GM18505 (cell line): ENCODE data around the gene HRH2.

Source experiments
- ATAC-seq: cut with Tn5 transposase; IDR thresholded peaks from one replicate; pipeline ENCODE4 v1.9.1; 2021; ENCODE audit not compliant: unreplicated experiment
- POLR2A ChIP-seq: IDR thresholded peaks from 4 replicates; pipeline ENCODE4 v1.6.1; 2011; ENCODE audit warnings: borderline replicate concordance; ENCODE audit not compliant: insufficient read depth, insufficient read length; ENCODE audit errors: extremely low read depth

Gene HRH2

DNA sequence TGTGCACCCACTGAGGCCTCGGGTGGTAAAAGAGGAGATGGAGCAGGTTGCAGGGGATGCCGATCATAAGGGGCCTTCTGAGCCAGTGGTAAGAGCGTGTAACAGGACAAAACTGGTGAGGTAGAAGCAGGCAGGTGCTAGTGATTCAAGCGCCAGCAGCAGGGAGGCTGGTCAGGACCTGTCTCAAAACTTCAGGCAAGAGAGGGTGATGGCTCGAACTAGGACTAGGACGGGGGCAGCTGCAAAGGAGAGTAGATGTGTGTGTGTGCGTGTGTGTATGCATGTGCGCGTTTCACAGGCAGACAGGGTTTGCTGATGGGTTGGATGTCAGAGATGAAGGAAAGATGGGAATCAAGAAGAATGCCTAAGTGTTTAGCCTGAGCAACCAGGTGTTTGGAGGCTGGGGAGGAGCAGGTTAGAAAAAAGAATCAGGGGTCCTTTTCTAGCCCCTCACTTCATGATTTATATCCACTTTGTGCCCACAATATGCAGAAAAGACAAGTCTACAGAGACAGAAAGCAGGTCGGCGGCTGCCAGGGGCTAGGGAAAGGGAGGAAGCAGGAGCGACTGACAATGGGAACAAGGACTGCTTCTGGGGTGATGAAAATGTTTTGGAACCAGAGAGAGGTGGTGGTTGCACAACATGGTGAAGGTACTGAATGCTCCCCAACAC, 15.2 kb downstream of the HRH2 start:
- no peak for TF ChIP-seq POLR2A
- no peak for ATAC-seq

DNA sequence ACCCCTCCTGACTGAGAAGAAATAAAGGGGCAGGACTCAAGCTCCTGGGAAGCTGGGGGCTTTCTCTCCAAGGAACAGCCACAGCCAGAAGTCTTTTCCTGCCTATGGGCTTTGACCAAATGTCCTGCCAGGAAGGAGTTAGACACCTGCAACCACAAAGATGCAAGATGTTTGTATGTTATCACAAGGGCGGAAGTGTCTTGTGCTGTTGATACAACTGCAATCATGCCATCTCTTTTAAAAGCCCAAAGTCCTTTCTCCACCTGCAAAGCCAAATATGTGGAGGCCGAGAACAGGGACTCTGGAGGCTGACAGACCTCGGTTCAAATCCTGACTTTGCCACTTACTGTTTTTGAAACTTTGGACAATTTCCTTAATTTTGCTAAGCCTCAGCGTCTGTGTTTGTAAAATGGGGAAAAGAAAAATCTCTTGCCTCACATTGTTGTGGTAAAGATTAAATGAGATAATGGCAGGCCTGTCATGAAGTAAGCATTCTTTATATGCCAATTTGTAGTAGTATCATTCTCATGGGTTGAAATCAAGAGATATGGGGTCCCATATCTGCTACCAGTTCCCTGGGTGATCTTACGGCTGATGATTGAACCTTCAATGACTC, 17.0 kb downstream of the HRH2 start:
- no peak for ATAC-seq

DNA sequence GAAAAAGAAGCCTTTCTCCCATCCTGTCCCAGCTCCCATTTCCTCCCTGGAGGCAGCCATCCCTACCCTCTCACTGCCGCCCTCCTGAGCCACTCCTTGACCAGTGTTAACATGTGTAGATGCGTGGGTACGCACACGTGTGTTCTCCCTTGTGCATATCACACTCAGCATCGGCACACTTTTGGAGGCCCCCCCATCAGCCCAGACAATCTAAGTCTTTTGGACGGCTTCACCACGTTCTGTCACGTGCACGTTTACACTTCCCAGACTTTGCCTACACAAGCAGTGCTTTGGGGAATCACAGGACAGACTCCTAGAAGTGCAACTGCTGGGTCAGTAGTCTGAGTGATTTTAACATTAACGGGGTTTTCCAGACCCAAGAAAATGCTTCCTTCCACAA, 18.0 kb downstream of the HRH2 start:
- TF ChIP-seq POLR2A = no peak
- no peak for ATAC-seq

More for the DNA sequence above, 17.0 kb downstream of the HRH2 start:
- TF ChIP-seq POLR2A = no peak

DNA sequence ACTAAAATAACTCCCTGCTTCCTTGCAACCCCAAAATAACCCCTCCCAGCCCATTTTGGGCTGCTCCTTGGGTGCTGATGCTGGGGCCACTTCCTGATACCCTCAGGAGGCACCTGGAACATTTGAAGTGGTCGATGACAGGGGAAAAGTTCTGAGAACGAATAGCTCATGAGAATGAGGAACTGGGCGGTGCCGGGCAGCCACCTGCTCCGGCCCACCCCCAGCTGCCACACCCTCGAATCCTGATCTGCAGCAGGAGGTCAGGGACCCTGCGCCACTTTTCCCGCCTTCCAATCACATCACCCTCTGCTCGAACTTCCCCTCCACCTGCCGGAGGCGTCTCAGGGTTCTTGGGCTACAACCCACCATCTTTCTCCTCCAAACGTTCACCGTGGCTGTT, 19.7 kb downstream of the HRH2 start:
- no peak for TF ChIP-seq POLR2A
- ATAC-seq = no peak

DNA sequence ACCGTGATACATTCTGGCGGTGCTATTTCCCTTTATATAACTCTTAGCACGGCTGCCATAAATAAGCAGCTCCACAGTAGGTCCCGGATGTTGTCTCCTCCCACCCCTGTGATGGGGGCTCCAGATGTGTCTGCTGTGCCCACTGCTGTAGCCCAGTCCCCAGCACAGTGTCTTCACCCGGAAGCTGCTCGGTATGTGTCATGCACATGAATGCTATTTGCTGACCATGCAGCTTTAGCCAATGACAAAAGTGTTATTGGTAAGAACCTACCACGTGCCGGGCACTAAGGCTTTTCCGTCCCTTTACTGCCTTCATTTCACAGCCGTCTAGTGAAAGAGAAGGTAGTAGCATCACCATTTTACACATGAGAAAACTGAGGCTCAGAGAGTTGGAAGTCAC, 20.2 kb downstream of the HRH2 start:
- no peak for TF ChIP-seq POLR2A

DNA sequence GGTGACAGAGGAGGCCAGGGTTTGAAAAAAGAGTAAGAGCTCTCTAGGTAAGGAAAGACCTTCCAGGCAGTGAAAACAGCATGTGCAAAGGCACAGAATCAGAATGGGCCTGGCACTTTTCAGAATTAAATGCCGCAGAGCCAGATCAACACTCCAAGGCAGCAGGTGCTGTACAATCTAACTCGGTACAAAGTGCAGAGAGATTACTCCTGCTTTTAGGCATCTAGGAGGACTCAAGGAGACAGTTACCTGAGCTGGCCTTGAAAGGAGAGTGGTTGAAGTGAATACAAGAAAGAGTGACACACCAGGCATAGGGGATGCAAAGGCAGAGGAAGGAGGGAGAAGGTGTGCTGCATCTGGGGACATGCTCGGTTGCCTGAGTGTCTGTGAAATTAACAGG, 21.5 kb downstream of the HRH2 start:
- no peak for TF ChIP-seq POLR2A
- ATAC-seq = no peak

More for the DNA sequence above, 20.2 kb downstream of the HRH2 start:
- ATAC-seq = no peak

DNA sequence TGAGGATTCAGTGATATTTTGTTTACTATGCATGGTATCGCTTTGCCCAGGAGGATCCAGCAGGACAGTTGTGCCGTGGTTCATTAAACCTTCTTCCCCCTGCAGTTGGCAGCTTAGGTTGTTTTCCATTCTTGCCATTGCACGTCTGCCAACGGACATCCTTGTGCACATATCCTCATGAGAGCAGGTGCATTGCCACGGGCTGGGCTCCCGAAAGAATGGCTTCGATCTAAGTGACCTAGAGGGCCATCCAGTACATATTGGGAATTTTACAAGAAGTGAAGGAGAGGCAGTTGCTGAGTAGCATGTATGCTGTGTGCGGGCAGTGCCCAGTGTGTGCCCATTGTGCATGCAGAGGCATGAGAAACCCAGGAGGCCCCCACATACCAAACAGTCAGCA, 22.1 kb downstream of the HRH2 start:
- TF ChIP-seq POLR2A = no peak
- ATAC-seq = no peak

DNA sequence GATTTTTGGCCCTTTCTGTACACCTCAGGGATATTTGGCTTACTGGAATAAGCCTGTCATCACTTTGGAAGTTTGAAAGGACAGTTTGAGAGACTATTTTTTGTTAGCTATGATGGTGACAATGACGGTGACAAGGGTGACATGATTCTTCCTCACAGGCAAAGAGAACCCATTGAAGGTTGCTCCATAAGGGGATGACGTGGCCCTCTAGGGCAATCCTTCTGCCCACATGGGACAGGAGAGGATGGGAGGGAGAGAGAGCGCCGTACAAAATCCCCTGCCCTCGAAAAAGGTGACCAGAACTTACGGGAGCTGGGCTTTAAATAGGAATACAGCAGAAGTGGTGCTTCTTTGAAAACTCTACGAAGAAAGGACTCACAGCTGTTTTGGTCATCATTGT, 22.6 kb downstream of the HRH2 start:
- no peak for ATAC-seq
- no peak for TF ChIP-seq POLR2A

DNA sequence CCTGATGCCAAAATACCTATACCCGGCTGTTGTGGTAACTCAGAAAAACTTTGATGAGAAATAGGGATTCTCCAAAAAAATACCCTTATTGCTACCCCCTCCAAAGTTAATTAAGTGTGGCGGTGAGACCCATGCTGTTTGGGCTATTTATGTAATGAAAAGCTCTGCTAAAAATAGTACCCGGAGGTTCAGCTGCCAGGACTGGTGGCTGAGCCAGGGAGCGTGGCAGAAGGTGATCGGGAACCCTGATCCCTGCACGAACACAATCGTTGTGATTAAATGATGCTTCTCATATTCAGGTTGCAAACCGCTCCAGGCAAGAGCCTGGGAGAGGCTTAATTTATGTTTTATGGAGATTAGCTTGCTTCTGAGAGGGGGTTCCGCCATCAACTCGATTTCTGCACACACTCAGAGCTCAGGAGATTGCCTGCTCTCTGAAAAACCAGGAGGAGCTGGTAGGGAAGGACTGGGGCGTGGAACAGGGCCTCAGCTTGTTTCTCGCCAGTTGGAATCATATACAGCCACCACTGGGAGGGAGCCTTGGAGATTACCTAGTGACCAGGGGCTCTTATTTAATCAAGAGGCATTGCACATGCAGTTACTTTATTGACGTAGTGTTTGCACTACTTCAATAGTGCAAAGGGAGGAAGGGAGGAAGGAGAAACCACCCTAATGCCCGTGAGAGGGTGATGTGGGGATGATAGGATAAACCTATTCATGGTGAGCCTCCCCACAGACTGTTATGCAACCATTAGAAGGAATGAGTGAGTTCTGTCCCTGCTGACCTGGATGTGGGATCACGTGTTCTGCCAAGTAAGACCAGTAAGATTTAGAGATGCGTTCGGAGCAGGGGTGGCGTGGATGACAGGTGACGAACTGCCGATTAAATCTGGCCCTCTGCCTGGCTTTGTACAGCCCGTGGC, 23.4 kb downstream of the HRH2 start:
- no peak for ATAC-seq
- no peak for TF ChIP-seq POLR2A

DNA sequence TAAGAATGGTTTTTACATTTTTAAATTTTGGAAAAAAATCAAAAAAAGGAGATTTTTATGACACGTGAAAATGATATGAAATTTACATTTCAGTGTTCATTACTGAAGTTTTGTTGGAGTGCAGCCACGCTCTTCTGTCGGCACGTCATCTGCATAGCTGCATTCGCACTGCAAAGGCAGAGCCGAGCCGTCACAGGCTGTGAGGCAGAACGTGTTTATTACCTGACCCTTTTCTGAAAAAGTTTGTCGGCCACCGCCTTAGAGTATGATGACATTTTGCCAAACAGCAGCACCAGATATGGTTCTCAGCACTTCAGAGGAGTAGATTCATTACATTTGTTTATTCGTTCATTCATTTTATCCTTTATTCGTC, 24.1 kb downstream of the HRH2 start:
- no peak for ATAC-seq
- TF ChIP-seq POLR2A = no peak

DNA sequence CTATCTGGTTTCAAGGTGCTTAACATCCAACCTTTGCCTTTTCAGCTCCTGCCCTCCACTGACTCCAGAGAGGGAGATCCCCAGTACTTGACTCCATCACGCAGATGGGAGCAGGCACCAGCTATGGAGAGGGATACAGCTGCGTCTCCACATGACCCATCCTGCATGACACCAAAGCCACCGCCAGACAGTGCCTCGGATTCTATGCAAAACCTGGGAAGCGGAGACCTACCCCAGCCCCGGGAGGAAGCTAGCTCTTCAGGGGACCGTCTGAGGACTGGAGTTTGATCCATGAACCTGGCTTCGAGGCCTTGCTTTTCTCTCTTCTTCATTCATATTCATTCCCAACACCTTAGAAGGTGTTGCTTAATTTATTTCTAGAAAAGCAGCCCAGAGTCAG, 24.8 kb downstream of the HRH2 start:
- ATAC-seq = no peak
- TF ChIP-seq POLR2A = no peak

DNA sequence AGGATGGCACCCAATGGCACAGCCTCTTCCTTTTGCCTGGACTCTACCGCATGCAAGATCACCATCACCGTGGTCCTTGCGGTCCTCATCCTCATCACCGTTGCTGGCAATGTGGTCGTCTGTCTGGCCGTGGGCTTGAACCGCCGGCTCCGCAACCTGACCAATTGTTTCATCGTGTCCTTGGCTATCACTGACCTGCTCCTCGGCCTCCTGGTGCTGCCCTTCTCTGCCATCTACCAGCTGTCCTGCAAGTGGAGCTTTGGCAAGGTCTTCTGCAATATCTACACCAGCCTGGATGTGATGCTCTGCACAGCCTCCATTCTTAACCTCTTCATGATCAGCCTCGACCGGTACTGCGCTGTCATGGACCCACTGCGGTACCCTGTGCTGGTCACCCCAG, 25.4 kb downstream of the HRH2 start:
- TF ChIP-seq POLR2A = no peak
- ATAC-seq = no peak

DNA sequence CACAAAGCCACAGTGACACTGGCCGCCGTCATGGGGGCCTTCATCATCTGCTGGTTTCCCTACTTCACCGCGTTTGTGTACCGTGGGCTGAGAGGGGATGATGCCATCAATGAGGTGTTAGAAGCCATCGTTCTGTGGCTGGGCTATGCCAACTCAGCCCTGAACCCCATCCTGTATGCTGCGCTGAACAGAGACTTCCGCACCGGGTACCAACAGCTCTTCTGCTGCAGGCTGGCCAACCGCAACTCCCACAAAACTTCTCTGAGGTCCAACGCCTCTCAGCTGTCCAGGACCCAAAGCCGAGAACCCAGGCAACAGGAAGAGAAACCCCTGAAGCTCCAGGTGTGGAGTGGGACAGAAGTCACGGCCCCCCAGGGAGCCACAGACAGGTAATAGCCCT, 26.1 kb downstream of the HRH2 start:
- no peak for TF ChIP-seq POLR2A
- ATAC-seq = no peak

DNA sequence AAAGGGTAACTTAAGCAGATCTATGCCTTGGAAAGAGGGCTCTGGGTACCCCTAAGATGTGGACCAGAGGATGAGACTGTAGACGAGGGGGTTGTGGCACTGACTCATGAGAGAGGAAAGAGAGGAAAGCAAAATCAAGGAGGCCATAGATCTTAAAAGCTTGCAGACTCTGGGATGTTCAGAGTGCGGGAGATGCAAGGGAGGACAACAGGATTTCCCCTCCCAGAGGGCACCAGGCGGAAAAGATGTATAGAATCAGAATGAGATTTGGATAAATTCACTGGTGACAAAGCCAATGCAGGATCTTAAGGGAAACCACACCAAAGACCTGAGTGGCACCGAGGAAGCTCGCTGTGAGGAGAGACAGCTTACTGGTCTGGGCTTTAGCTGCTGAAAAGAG, 27.1 kb downstream of the HRH2 start:
- no peak for TF ChIP-seq POLR2A
- no peak for ATAC-seq
